Measurements from ENCODE around the gene KRT14.
"Not testable (repeated sequence)": the region's sequence is repeated elsewhere in the genome, so short reads cannot be mapped to it uniquely, and the experiment has no call there.

DNA sequence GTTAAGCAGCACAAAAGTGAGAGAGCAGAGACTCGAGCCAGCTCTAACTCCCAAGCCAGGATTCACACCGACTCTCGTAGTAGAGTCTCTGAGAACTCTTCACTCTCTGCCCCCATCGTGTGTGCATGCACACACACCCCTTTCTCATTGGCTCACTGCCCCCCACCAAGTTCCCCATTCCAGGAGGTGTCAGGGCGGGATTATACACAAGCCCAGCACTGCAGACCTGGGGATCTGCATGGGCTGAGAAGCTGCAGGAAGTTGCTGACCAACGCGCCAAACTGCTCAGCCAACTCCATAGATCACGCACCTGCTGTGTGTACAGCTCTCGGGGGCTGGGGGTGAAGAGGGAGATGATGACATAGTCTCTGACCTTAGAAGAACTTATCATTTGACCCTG lies 28.1 kb upstream of the KRT14 start:
- not testable (repeated sequence) for TF ChIP-seq USF2 (IDR thresholded peaks at IDR 0.05; ENCODE audit: low read depth, low read length); CTCF (conservative IDR thresholded peaks at IDR 0.05; ENCODE audit: low read depth, low read length); CEBPB (IDR thresholded peaks at IDR 0.05; ENCODE audit: low read depth, low read length); SMC3 (IDR thresholded peaks at IDR 0.05; ENCODE audit: low read depth, low read length); POLR2A (IDR thresholded peaks at IDR 0.05; ENCODE audit: low read depth, low read length)

Measured in IMR-90 (cell line).